Skeletal muscle tissue (tissue), 4 donors: ENCODE results near the gene MAL. TPM values are rescaled to one million over a fixed set of nuclear protein-coding genes. Genes with fewer than 3 reads are reported as not detected.
A peak's percentile ranks its signal among the peaks of the same experiment; 100 is the strongest.

ENCODE experiments used
- H3K27ac ChIP-seq: one replicate; pipeline ENCODE4 v1.7.0; 2013; ENCODE audit warnings: mild to moderate bottlenecking, low read depth, low read length, inconsistent platforms
- H3K27me3 ChIP-seq, 3 donors: one replicate each; pipeline ENCODE4 v1.7.0; 2013; ENCODE audit warnings: low read length in 3 of 3; ENCODE audit not compliant: control insufficient read depth in 3 of 3, insufficient read depth in 3 of 3
- H3K36me3 ChIP-seq, 3 donors: one replicate each; pipeline ENCODE4 v1.7.0; 2013; ENCODE audit warnings: low read length in 3 of 3; ENCODE audit not compliant: control insufficient read depth in 3 of 3, insufficient read depth in 3 of 3
- H3K4me1 ChIP-seq, 3 donors: one replicate each; pipeline ENCODE4 v1.7.0; 2013; ENCODE audit warnings: low read length in 3 of 3, mild to moderate bottlenecking in 3 of 3; ENCODE audit not compliant: control insufficient read depth in 3 of 3, insufficient read depth in 3 of 3
- H3K4me3 ChIP-seq, 3 donors: one replicate each; pipeline ENCODE4 v1.7.0; 2013; ENCODE audit warnings: low read length in 3 of 3
- H3K9ac ChIP-seq, 3 donors: one replicate each; pipeline ENCODE4 v1.7.0; 2013; ENCODE audit warnings: low read length in 3 of 3, mild to moderate bottlenecking in 3 of 3, moderate library complexity in 2 of 3, low read depth in 1 of 3
- H3K9me3 ChIP-seq, 3 donors: one replicate each; pipeline ENCODE4 v1.7.0; 2013; ENCODE audit warnings: low read length in 3 of 3; ENCODE audit not compliant: control insufficient read depth in 3 of 3
- total RNA-seq: library from RNA; depleted of rRNA; stranded (reverse); fragments of >200 nt; gene quantifications from one replicate; pipeline ENCODE4 v1.2.3, GENCODE V29; 2014
- donor health status: Osteomylitis.

Gene MAL
- total RNA-seq, 1 donor from 2014 or later: 4.2 TPM

- Histone ChIP-seq H3K27ac (peak overlapping the region; percentile 83), H3K9me3 (no peaks in the 10 kb centered on the region), H3K36me3 (no peaks in the 10 kb centered on the region), H3K4me3 (peak overlapping the region; percentile 34 to 60 (median 57)), H3K27me3 (peaks cover 0 to 2% (median 0%) of the 10 kb centered on the region in 3 donors), H3K9ac (peak overlapping the region; percentile 35 to 57 (median 38)), H3K4me1 (peaks cover 16 to 21% (median 18%) of the 10 kb centered on the region in 3 donors)
Observed at GRCh38 chr2:95043300-95044093, 18.0 kb downstream of the MAL start.

DNA sequence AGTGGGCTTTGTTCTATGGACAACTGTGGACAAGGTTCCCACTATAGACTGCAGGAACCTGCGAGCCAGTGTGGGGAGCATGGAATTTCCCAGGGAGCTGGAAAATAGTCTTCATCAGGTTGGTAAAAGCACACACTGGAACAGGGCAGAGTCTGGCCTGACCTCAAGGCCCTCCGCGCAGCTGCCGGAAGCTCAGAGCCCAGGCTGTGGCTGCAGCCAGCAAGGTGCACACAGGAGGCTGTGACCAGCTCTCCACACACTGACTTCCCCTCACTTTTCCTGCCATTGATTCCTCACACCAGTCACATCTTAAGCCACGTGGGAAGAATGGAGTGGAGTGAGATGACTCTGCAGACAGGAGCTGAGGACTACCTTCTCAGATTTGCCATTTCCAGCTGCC, 19.1 kb downstream of the MAL start:
- Histone ChIP-seq H3K27me3 (peaks cover 0 to 5% (median 0%) of the 10 kb centered on the region in 3 donors), H3K4me1 (peaks cover 16 to 21% (median 18%) of the 10 kb centered on the region in 3 donors), H3K9me3 (no peaks in the 10 kb centered on the region), H3K4me3 (no peak overlapping the region), H3K9ac (no peak overlapping the region), H3K27ac (no peak overlapping the region), H3K36me3 (no peaks in the 10 kb centered on the region)

- no peaks in the 10 kb centered on the region for H3K9me3 ChIP-seq
- H3K27ac ChIP-seq: no peak overlapping the region
- peaks cover 16 to 21% (median 18%) of the 10 kb centered on the region in 3 donors for H3K4me1 ChIP-seq
- no peak overlapping the region for H3K4me3 ChIP-seq
- H3K9ac ChIP-seq: no peak overlapping the region
- H3K27me3 ChIP-seq: peaks cover 0 to 5% (median 0%) of the 10 kb centered on the region in 3 donors
- H3K36me3 ChIP-seq: no peaks in the 10 kb centered on the region
Observed at GRCh38 chr2:95046371-95047112, 21.0 kb downstream of the MAL start.

DNA sequence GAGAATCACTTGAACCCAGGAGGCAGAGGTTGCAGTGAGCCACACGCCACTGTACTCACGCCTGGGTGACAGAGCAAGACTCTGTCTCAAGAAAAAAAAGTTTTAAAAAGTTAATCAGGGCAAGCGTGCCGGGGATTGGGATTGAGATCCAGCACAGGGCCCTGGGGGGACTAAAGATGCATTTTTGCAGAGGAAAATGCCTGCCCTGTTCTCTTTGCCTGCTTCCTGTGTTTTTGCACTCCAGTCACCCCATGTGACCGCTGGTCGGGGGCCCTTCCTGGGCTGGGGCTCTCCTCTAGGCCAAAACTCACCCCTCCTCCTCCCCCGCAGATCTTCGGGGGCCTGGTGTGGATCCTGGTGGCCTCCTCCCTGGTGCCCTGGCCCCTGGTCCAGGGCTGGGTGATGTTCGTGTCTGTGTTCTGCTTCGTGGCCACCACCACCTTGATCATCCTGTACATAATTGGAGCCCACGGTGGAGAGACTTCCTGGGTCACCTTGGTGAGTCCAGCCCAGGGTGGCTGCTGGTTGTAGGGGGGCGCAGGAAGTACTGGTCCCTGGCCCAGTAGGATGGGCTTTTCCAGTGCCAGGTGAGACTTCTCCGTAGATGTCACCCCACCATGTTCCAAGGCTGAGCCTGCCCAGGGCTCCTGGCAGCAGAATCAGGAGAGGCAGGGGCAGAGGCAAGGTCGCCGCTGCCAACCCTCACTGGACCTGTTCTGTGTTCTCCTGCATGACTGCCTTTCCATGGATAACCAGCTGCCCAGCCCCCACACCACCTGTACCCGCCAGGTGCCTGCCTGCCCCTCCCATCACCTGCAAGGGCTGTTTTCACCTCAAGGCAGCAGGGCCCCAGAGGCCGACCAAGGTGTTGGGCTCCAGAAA, 22.4 kb downstream of the MAL start:
- H3K4me1 ChIP-seq: peaks cover 10 to 11% (median 11%) of the 10 kb centered on the region in 3 donors
- no peaks in the 10 kb centered on the region for H3K36me3 ChIP-seq
- no peaks in the 10 kb centered on the region for H3K9me3 ChIP-seq
- H3K4me3 ChIP-seq: no peak overlapping the region
- no peak overlapping the region for H3K9ac ChIP-seq
- H3K27me3 ChIP-seq: peaks cover 0 to 6% (median under 1%) of the 10 kb centered on the region in 3 donors
- H3K27ac ChIP-seq: no peak overlapping the region

GRCh38 chr2:95048825-95049682, 23.5 kb downstream of the MAL start:
- H3K27ac ChIP-seq: no peak overlapping the region
- H3K9ac ChIP-seq: no peak overlapping the region
- no peaks in the 10 kb centered on the region for H3K4me1 ChIP-seq
- no peak overlapping the region for H3K4me3 ChIP-seq
- H3K9me3 ChIP-seq: no peaks in the 10 kb centered on the region
- no peaks in the 10 kb centered on the region for H3K36me3 ChIP-seq
- H3K27me3 ChIP-seq: peaks cover 0 to 6% (median 3%) of the 10 kb centered on the region in 3 donors

DNA sequence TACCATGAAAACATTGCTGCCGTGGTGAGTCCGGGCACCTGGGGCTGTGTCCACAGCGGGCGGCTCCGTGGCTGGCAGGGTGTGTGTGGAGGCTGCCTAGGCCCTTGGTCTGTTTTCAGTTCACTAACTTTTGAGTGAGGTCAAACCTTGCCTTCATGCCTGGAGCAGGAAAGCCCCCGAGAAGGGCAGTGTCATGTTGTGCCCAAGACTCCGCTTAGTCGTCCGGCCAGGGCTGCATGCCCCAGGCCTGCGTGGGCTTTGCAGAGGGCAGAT, 24.1 kb downstream of the MAL start:
- Histone ChIP-seq H3K9me3 (no peaks in the 10 kb centered on the region), H3K27me3 (peaks cover 0 to 6% (median 3%) of the 10 kb centered on the region in 3 donors), H3K36me3 (no peaks in the 10 kb centered on the region), H3K4me3 (no peak overlapping the region), H3K9ac (no peak overlapping the region), H3K27ac (no peak overlapping the region), H3K4me1 (no peaks in the 10 kb centered on the region)

DNA sequence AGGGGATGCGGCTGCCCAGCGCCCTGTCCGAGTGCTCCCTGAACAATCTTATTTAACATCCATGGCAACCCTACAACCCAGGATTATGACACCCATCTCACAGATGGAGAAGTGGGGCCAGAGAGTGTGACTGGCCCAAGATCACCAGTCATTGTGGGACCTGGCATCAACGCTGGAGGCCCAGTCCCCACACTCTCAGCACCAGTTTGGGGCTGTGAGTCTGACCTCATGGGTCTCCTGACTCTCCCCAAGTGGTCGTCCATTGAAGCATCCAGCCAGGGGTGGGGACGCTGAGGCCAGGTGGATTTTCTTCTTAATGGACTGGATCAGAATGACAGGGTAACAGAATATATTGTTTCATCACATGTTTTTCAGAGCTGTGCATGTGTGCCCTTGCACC, 24.5 kb downstream of the MAL start:
- peaks cover 0 to 6% (median 3%) of the 10 kb centered on the region in 3 donors for H3K27me3 ChIP-seq

GRCh38 chr2:95050385-95051300, 25.1 kb downstream of the MAL start:
- Histone ChIP-seq H3K9ac (no peak overlapping the region), H3K4me3 (no peak overlapping the region), H3K9me3 (no peaks in the 10 kb centered on the region), H3K4me1 (no peaks in the 10 kb centered on the region), H3K36me3 (no peaks in the 10 kb centered on the region), H3K27me3 (peaks cover 0 to 6% (median 6%) of the 10 kb centered on the region in 3 donors), H3K27ac (no peak overlapping the region)

More for the DNA sequence above, 24.5 kb downstream of the MAL start:
- no peaks in the 10 kb centered on the region for H3K4me1 ChIP-seq
- no peaks in the 10 kb centered on the region for H3K36me3 ChIP-seq
- no peaks in the 10 kb centered on the region for H3K9me3 ChIP-seq
- no peak overlapping the region for H3K4me3 ChIP-seq
- no peak overlapping the region for H3K27ac ChIP-seq
- no peak overlapping the region for H3K9ac ChIP-seq
